Measurements from ENCODE around the gene STON2.

DNA sequence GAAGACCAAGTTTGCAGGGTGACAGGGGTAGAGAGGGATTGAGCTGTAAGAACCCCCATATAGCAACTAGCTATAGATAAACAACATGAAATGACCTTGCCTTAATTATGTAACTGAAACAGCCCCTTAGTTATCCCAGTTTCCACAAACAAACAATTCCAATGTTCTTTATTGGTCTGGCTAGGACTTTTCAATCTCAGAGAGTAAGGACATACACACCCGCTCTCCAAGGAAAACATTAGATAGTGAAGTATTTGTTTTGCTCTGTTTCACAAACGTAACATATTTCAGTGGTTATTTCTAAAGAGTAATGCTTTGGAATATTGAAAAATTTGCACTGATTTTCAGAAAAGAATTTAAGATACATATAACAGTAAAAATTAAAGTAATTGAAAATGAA, 127.8 kb downstream of the STON2 start:
- TF ChIP-seq, protein P1, sequence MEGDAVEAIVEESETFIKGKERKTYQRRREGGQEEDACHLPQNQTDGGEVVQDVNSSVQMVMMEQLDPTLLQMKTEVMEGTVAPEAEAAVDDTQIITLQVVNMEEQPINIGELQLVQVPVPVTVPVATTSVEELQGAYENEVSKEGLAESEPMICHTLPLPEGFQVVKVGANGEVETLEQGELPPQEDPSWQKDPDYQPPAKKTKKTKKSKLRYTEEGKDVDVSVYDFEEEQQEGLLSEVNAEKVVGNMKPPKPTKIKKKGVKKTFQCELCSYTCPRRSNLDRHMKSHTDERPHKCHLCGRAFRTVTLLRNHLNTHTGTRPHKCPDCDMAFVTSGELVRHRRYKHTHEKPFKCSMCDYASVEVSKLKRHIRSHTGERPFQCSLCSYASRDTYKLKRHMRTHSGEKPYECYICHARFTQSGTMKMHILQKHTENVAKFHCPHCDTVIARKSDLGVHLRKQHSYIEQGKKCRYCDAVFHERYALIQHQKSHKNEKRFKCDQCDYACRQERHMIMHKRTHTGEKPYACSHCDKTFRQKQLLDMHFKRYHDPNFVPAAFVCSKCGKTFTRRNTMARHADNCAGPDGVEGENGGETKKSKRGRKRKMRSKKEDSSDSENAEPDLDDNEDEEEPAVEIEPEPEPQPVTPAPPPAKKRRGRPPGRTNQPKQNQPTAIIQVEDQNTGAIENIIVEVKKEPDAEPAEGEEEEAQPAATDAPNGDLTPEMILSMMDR (IDR thresholded peaks at IDR 0.05) = no peak
- TF ChIP-seq EP300 (IDR thresholded peaks at IDR 0.05) = no peak

Measured in ovary (tissue), 3 donors.